H9 (cell line): ENCODE measurements around the gene DEPDC1B. TPM values are rescaled to one million over a fixed set of nuclear protein-coding genes. Genes with fewer than 3 reads are reported as not detected.

Experiments
- DNase-seq: peaks from one replicate; pipeline ENCODE4 v3.0.0-alpha.2; 2017
- H2AFZ ChIP-seq: one replicate; pipeline ENCODE4 v1.6.1; 2013; ENCODE audit warnings: mild to moderate bottlenecking, low read length, control low read depth, moderate library complexity
- H2AK5ac ChIP-seq: 2 replicates; pipeline ENCODE4 v1.6.1; 2013; ENCODE audit warnings: low read length, control low read depth, mixed read lengths; ENCODE audit not compliant: insufficient read length
- H2BK120ac ChIP-seq: one replicate; pipeline ENCODE4 v1.6.1; 2013; ENCODE audit warnings: low read depth, mild to moderate bottlenecking, low read length, control low read depth, inconsistent platforms; ENCODE audit not compliant: poor library complexity, severe bottlenecking
- H2BK12ac ChIP-seq: 2 replicates; pipeline ENCODE4 v1.6.1; 2013; ENCODE audit warnings: low read length, control low read depth, mixed read lengths, low read depth; ENCODE audit not compliant: insufficient read length
- H2BK15ac ChIP-seq: 2 replicates; pipeline ENCODE4 v1.6.1; 2013; ENCODE audit warnings: low read depth, low read length, control low read depth
- H2BK20ac ChIP-seq: one replicate; pipeline ENCODE4 v1.6.1; 2013; ENCODE audit warnings: low read depth, mild to moderate bottlenecking, low read length, control low read depth, inconsistent platforms; ENCODE audit not compliant: poor library complexity, severe bottlenecking
- H2BK5ac ChIP-seq: 2 replicates; pipeline ENCODE4 v1.6.1; 2013; ENCODE audit warnings: low read length, control low read depth, mixed read lengths; ENCODE audit not compliant: insufficient read length
- H3K14ac ChIP-seq: 2 replicates; pipeline ENCODE4 v1.6.1; 2013; ENCODE audit warnings: low read length, control low read depth; ENCODE audit not compliant: insufficient read depth
- H3K18ac ChIP-seq: 2 replicates; pipeline ENCODE4 v1.6.1; 2013; ENCODE audit warnings: low read depth, mild to moderate bottlenecking, mixed read lengths, low read length, control low read depth; ENCODE audit not compliant: insufficient read length
- H3K23ac ChIP-seq: 2 replicates; pipeline ENCODE4 v1.6.1; 2013; ENCODE audit warnings: low read length, control low read depth, mixed read lengths, low read depth; ENCODE audit not compliant: insufficient read length
- H3K23me2 ChIP-seq: 2 replicates; pipeline ENCODE4 v1.6.1; 2013; ENCODE audit warnings: low read depth, mild to moderate bottlenecking, mixed read lengths, low read length, control low read depth; ENCODE audit not compliant: insufficient read length, poor library complexity, severe bottlenecking
- H3K27ac ChIP-seq: 2 replicates; pipeline ENCODE4 v1.5.1; 2013; ENCODE audit warnings: low read length, control low read depth, mixed read lengths, low read depth; ENCODE audit not compliant: insufficient read length
- H3K27me3 ChIP-seq: 2 replicates; pipeline ENCODE4 v1.6.1; 2013; ENCODE audit warnings: low read length, control low read depth, inconsistent platforms; ENCODE audit not compliant: insufficient read depth
- H3K4ac ChIP-seq: 2 replicates; pipeline ENCODE4 v1.6.1; 2013; ENCODE audit warnings: low read depth, mild to moderate bottlenecking, control low read depth, inconsistent platforms, low read length, moderate library complexity
- H3K4me1 ChIP-seq: 2 replicates; pipeline ENCODE4 v1.6.1; 2013; ENCODE audit warnings: low read length, control low read depth, inconsistent platforms; ENCODE audit not compliant: insufficient read depth
- H3K4me2 ChIP-seq: 2 replicates; pipeline ENCODE4 v1.6.1; 2013; ENCODE audit warnings: low read length, control low read depth, mixed read lengths; ENCODE audit not compliant: insufficient read length, insufficient read depth
- H3K56ac ChIP-seq: 2 replicates; pipeline ENCODE4 v1.6.1; 2013; ENCODE audit warnings: low read depth, mild to moderate bottlenecking, mixed read lengths, low read length, control low read depth; ENCODE audit not compliant: insufficient read length
- H3K79me1 ChIP-seq: 2 replicates; pipeline ENCODE4 v1.6.1; 2013; ENCODE audit warnings: low read depth, mild to moderate bottlenecking, moderate library complexity, low read length, control low read depth, inconsistent platforms; ENCODE audit not compliant: insufficient read depth, poor library complexity, severe bottlenecking
- H3K79me2 ChIP-seq: 2 replicates; pipeline ENCODE4 v1.6.1; 2013; ENCODE audit warnings: low read length, control low read depth, inconsistent platforms; ENCODE audit not compliant: insufficient read depth
- H3K9ac ChIP-seq: 2 replicates; pipeline ENCODE4 v1.6.1; 2013; ENCODE audit warnings: low read length, control low read depth, mixed read lengths; ENCODE audit not compliant: insufficient read length; ENCODE audit errors: extremely low read depth
- H3K9me3 ChIP-seq: one replicate; pipeline ENCODE4 v1.6.1; 2013; ENCODE audit warnings: low read depth, low read length, inconsistent platforms; ENCODE audit not compliant: control insufficient read depth
- H3T11ph ChIP-seq: one replicate; pipeline ENCODE4 v1.6.1; 2013; ENCODE audit warnings: mild to moderate bottlenecking, low read length, control low read depth, inconsistent platforms
- H4K20me1 ChIP-seq: one replicate; pipeline ENCODE4 v1.6.1; 2013; ENCODE audit not compliant: control insufficient read depth, insufficient read length, insufficient read depth
- H4K5ac ChIP-seq: 2 replicates; pipeline ENCODE4 v1.6.1; 2013; ENCODE audit warnings: low read depth, mild to moderate bottlenecking, mixed read lengths, low read length, control low read depth; ENCODE audit not compliant: insufficient read length
- H4K8ac ChIP-seq: replicated peaks from 2 replicates; pipeline ENCODE4 v1.6.1; 2013; ENCODE audit warnings: low read length, control low read depth, mixed read lengths, low read depth; ENCODE audit not compliant: insufficient read length
- H4K91ac ChIP-seq: 2 replicates; pipeline ENCODE4 v1.6.1; 2013; ENCODE audit warnings: low read depth, mild to moderate bottlenecking, moderate library complexity, mixed read lengths, low read length, control low read depth; ENCODE audit not compliant: insufficient read length
- H3K27ac Mint-ChIP-seq, 3 experiments: 2 replicates in 2 of 3; 3 replicates in 1 of 3; pipeline ENCODE4 v1.8.0; 2020 to 2021; ENCODE audit warnings: mixed read lengths in 3 of 3, mild to moderate bottlenecking in 1 of 3, moderate library complexity in 1 of 3
- H3K27me3 Mint-ChIP-seq: 2 replicates; pipeline ENCODE4 v1.8.0; 2021; ENCODE audit warnings: low read depth, mild to moderate bottlenecking, moderate library complexity, mixed read lengths
- H3K36me3 Mint-ChIP-seq, 3 experiments: 2 replicates in 2 of 3; 3 replicates in 1 of 3; pipeline ENCODE4 v1.8.0; 2020 to 2021; ENCODE audit warnings: low read depth in 3 of 3, mixed read lengths in 3 of 3; ENCODE audit not compliant: insufficient read depth in 1 of 3
- H3K4me1 Mint-ChIP-seq, 2 experiments: 2 replicates each; pipeline ENCODE4 v1.8.0; 2020; ENCODE audit warnings: mixed read lengths in 2 of 2
- H3K4me3 Mint-ChIP-seq, 2 experiments: 2 replicates in 1 of 2; 3 replicates in 1 of 2; pipeline ENCODE4 v1.8.0; 2020 to 2021; ENCODE audit warnings: mild to moderate bottlenecking in 2 of 2, mixed read lengths in 2 of 2, moderate library complexity in 1 of 2
- H3K9me3 Mint-ChIP-seq, 2 experiments: 2 replicates in 1 of 2; 3 replicates in 1 of 2; pipeline ENCODE4 v1.8.0; 2020; ENCODE audit warnings: mild to moderate bottlenecking in 2 of 2, mixed read lengths in 2 of 2, moderate library complexity in 1 of 2
- WGBS: extraction: QIAGEN DNeasy Blood & Tissue Kit; methylation state at CpG from one replicate; pipeline ENCODE4 v1.1.7; 2013; ENCODE audit warnings: missing lambda C conversion rate, low lambda C conversion rate, mixed read lengths; ENCODE audit not compliant: insufficient read length; ENCODE audit errors: extremely low coverage; 5-methylcytosine and 5-hydroxymethylcytosine counted together
- total RNA-seq: library from RNA; stranded (reverse); gene quantifications from 2 replicates; pipeline ENCODE4 v1.2.1, GENCODE V29; 2021
- TF ChIP-seq, protein P1 (sequence below): fragments of 200-600 bp; sonication (generic); conservative IDR thresholded peaks from 3 replicates; pipeline ENCODE4 v1.8.0; 2021; ENCODE audit warnings: antibody characterized with exemption, mild to moderate bottlenecking

The DEPDC1B gene
- total RNA-seq, 1 experiment from 2014 or later = 49.0 TPM

DNA sequence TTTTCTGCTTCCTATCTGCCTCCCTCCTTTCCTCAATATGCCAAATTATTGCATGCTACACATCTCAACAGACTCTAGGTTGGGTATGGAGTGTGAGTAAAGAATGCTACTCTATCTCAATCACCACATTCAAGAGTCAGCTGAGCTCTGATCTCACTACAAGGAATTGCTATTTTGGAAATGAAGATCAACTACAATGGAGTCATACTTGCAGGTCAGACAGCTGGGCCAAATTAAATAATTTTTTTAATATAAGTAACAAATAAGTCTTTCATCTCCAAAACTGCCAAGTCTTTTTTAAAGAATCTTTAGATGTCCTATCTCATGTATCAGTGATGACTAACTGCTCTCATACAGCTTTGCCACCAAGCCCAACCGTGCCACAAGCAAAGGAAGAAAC, 64.0 kb downstream of the DEPDC1B start:
- Histone ChIP-seq H3K9ac (no peak overlapping the region), H3K79me2 (no peaks in the 10 kb centered on the region; the same call in 1 of the 2 replicates), H3K18ac (no peak overlapping the region), H2AFZ (no peak overlapping the region), H2BK5ac (no peak overlapping the region), H3K27me3 (no peaks in the 10 kb centered on the region), H4K91ac (no peak overlapping the region), H3T11ph (no peak overlapping the region), H3K79me1 (peaks cover 5% of the 10 kb centered on the region), H3K4ac (no peak overlapping the region), H2BK15ac (no peak overlapping the region), H2BK12ac (no peak overlapping the region), H3K27ac (no peak overlapping the region), H2BK120ac (no peak overlapping the region), H4K5ac (no peak overlapping the region), H3K4me2 (no peak overlapping the region), H4K8ac (no peak overlapping the region), H3K23ac (no peak overlapping the region), H3K4me1 (no peaks in the 10 kb centered on the region), H2BK20ac (no peak overlapping the region), H3K9me3 (no peaks in the 10 kb centered on the region), H3K23me2 (no peaks in the 10 kb centered on the region), H3K14ac (no peak overlapping the region), H3K56ac (no peak overlapping the region), H4K20me1 (no peaks in the 10 kb centered on the region), H2AK5ac (no peak overlapping the region)
- Mint-ChIP-seq H3K27ac (no peak overlapping the region), H3K27me3 (no peaks in the 10 kb centered on the region), H3K4me3 (no peak overlapping the region), H3K36me3 (peaks cover 17 to 50% (median 49%) of the 10 kb centered on the region in 3 experiments; a peak in 6 of 7 replicates), H3K4me1 (no peaks in the 10 kb centered on the region), H3K9me3 (no peaks in the 10 kb centered on the region)
- TF ChIP-seq, protein P1, sequence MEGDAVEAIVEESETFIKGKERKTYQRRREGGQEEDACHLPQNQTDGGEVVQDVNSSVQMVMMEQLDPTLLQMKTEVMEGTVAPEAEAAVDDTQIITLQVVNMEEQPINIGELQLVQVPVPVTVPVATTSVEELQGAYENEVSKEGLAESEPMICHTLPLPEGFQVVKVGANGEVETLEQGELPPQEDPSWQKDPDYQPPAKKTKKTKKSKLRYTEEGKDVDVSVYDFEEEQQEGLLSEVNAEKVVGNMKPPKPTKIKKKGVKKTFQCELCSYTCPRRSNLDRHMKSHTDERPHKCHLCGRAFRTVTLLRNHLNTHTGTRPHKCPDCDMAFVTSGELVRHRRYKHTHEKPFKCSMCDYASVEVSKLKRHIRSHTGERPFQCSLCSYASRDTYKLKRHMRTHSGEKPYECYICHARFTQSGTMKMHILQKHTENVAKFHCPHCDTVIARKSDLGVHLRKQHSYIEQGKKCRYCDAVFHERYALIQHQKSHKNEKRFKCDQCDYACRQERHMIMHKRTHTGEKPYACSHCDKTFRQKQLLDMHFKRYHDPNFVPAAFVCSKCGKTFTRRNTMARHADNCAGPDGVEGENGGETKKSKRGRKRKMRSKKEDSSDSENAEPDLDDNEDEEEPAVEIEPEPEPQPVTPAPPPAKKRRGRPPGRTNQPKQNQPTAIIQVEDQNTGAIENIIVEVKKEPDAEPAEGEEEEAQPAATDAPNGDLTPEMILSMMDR = no peak
- no peak for DNase-seq
- WGBS = no CpG with 5 or more reads among the region's 1 CpG
